ENCODE data around the gene MORC1. TPM values are rescaled to one million over a fixed set of nuclear protein-coding genes. Genes with fewer than 3 reads are reported as not detected.

The MORC1 gene
- total RNA-seq, 2 experiments from 2014 or later = not detected

GRCh38 chr3:109132801-109133473 is 15.0 kb upstream of the MORC1 start:
- DNase-seq (ENCODE audit: low spot score) = no peak
- no TSS peak for BruUV-seq (replicated peaks)
- Histone ChIP-seq H3K4me3 (ENCODE audit: low read depth, low read length, poor library complexity, severe bottlenecking) (no peak overlapping the region), H3K79me2 (ENCODE audit: insufficient read depth, low read depth, low read length) (no peaks in the 10 kb centered on the region), H3K9me3 (ENCODE audit: low read length) (no peaks in the 10 kb centered on the region), H3K27ac (ENCODE audit: low read depth, low read length, poor library complexity, severe bottlenecking) (no peak overlapping the region), H3K4me1 (ENCODE audit: insufficient read depth, low read length, poor library complexity, severe bottlenecking) (no peaks in the 10 kb centered on the region), H3K4me2 (ENCODE audit: low read length) (no peak overlapping the region), H4K20me1 (ENCODE audit: insufficient read depth, low read length) (no peaks in the 10 kb centered on the region), H2AFZ (ENCODE audit: low read length) (no peak overlapping the region), H3K9me2 (ENCODE audit: insufficient read depth, low read length) (no peaks in the 10 kb centered on the region), H3K36me3 (ENCODE audit: insufficient read depth, low read length) (no peaks in the 10 kb centered on the region)
- intact Hi-C loops (cut with micrococcal nuclease; ENCODE audit: unreplicated experiment) = no loop called here
- ChIA-PET POLR2A (interaction anchor here (0.6 kb wide), 1 partner anchor 121 kb away, joined by 3 read pairs; no protein-coding TSS in a partner anchor), CTCF (ENCODE audit: unreplicated experiment) (no interaction called here)
- TF ChIP-seq EZH2phosphoT487 (IDR thresholded peaks at IDR 0.05; ENCODE audit: borderline replicate concordance, low read depth, low read length) (no peak), CTCF (conservative IDR thresholded peaks at IDR 0.05; ENCODE audit: low read length) (no peak)

DNA sequence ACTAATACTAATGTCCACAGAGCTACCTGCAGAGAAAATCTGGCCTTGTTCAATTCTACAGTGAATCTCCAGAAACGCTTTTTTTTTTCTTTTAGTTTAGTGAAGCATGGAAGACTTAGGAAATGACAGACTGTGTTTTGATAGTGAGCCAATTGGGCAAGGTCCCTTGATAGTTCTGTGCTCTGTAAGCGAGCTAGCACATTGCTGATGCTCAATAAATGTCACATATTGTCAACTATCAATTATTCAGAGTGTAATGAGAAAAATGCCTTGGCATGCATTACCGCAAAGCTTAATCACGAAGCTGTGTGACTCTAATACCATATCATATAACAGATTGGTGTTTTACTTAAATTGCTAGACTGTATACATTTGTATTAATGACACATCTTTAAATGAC is 13.3 kb upstream of the MORC1 start:
- H3K27ac ChIP-seq (ENCODE audit: low read depth, low read length, poor library complexity, severe bottlenecking) = no peak overlapping the region
- H3K79me2 ChIP-seq (ENCODE audit: insufficient read depth, low read depth, low read length) = no peaks in the 10 kb centered on the region
- TF ChIP-seq CTCF (conservative IDR thresholded peaks at IDR 0.05; ENCODE audit: low read length) = no peak
- no peak overlapping the region for H3K4me2 ChIP-seq (ENCODE audit: low read length)
- H3K4me1 ChIP-seq (ENCODE audit: insufficient read depth, low read length, poor library complexity, severe bottlenecking) = no peaks in the 10 kb centered on the region
- no TSS peak for BruUV-seq (replicated peaks)
- intact Hi-C loops (cut with micrococcal nuclease; ENCODE audit: unreplicated experiment) = no loop called here
- POLR2A ChIA-PET = no interaction called here
- no peak overlapping the region for H3K4me3 ChIP-seq (ENCODE audit: low read depth, low read length, poor library complexity, severe bottlenecking)
- H2AFZ ChIP-seq (ENCODE audit: low read length) = no peak overlapping the region
- DNase-seq (ENCODE audit: low spot score) = no peak
- H3K36me3 ChIP-seq (ENCODE audit: insufficient read depth, low read length) = no peaks in the 10 kb centered on the region
- H3K9me3 ChIP-seq (ENCODE audit: low read length) = no peaks in the 10 kb centered on the region
- no peaks in the 10 kb centered on the region for H3K9me2 ChIP-seq (ENCODE audit: insufficient read depth, low read length)
- CTCF ChIA-PET (ENCODE audit: unreplicated experiment) = no interaction called here
- no peaks in the 10 kb centered on the region for H4K20me1 ChIP-seq (ENCODE audit: insufficient read depth, low read length)

- H2AFZ ChIP-seq (ENCODE audit: low read length) = no peak overlapping the region
- CTCF ChIA-PET (ENCODE audit: unreplicated experiment) = no interaction called here
- H3K9me3 ChIP-seq (ENCODE audit: low read length) = no peaks in the 10 kb centered on the region
- intact Hi-C loops (cut with micrococcal nuclease; ENCODE audit: unreplicated experiment) = no loop called here
- no peak overlapping the region for H3K27ac ChIP-seq (ENCODE audit: low read depth, low read length, poor library complexity, severe bottlenecking)
- H3K9me2 ChIP-seq (ENCODE audit: insufficient read depth, low read length) = no peaks in the 10 kb centered on the region
- POLR2A ChIA-PET = no interaction called here
- DNase-seq (ENCODE audit: low spot score) = no peak
- H3K4me3 ChIP-seq (ENCODE audit: low read depth, low read length, poor library complexity, severe bottlenecking) = no peak overlapping the region
- TF ChIP-seq CTCF (conservative IDR thresholded peaks at IDR 0.05; ENCODE audit: low read length) = no peak
- TF ChIP-seq EZH2phosphoT487 (IDR thresholded peaks at IDR 0.05; ENCODE audit: borderline replicate concordance, low read depth, low read length) = no peak
- no peaks in the 10 kb centered on the region for H3K36me3 ChIP-seq (ENCODE audit: insufficient read depth, low read length)
- H3K4me1 ChIP-seq (ENCODE audit: insufficient read depth, low read length, poor library complexity, severe bottlenecking) = no peaks in the 10 kb centered on the region
- BruUV-seq (replicated peaks) = no TSS peak
- H3K4me2 ChIP-seq (ENCODE audit: low read length) = no peak overlapping the region
- H4K20me1 ChIP-seq (ENCODE audit: insufficient read depth, low read length) = no peaks in the 10 kb centered on the region
- no peaks in the 10 kb centered on the region for H3K79me2 ChIP-seq (ENCODE audit: insufficient read depth, low read depth, low read length)
These were observed 9.6 kb upstream of the MORC1 start for GRCh38 chr3:109127553-109127952.
